HepG2 (cell line): ENCODE results near the gene PTCH1. TPM values are rescaled to one million over a fixed set of nuclear protein-coding genes. Genes with fewer than 3 reads are reported as not detected.

Source experiments
- AGO2 ChIP-seq: fragments of 200-400 bp; formaldehyde crosslinking; optimal IDR thresholded peaks from 2 replicates; pipeline ENCODE3; 2017; ENCODE audit warnings: mild to moderate bottlenecking, low read depth, low read length, moderate library complexity
- ARNT2 ChIP-seq: sonication (generic); formaldehyde crosslinking; IDR thresholded peaks from 2 replicates; pipeline ENCODE4 v1.8.0; 2022; ENCODE audit warnings: mild to moderate bottlenecking, low read depth, missing genetic modification reagents, moderate library complexity
- ATF1 ChIP-seq: IDR thresholded peaks from 2 replicates; pipeline ENCODE4 v1.6.1; 2016; ENCODE audit warnings: mild to moderate bottlenecking, control low read depth
- ATF7 ChIP-seq, 2 experiments: fragments of 450-650 bp in 1 of 2; sonication (generic) in 1 of 2; formaldehyde crosslinking in 1 of 2; IDR thresholded peaks; 2 replicates each; pipeline versions ENCODE4 v1.4.0 to v1.6.1; 2016 to 2020; ENCODE audit warnings: antibody characterized with exemption in 1 of 2, mild to moderate bottlenecking in 1 of 2, missing genetic modification reagents in 1 of 2
- CHCHD3 ChIP-seq: sonication (generic); formaldehyde crosslinking; IDR thresholded peaks from 2 replicates; pipeline ENCODE4 v1.8.0; 2022; ENCODE audit warnings: mild to moderate bottlenecking, missing genetic modification reagents, moderate library complexity
- FOXK1 ChIP-seq: sonication (generic); formaldehyde crosslinking; IDR thresholded peaks from 2 replicates; pipeline ENCODE4 v1.4.0; 2020; ENCODE audit warnings: low read depth, missing genetic modification reagents, borderline replicate concordance
- GATAD2A ChIP-seq: IDR thresholded peaks from 2 replicates; pipeline ENCODE4 v1.6.1; 2016
- HES4 ChIP-seq: sonication (generic); formaldehyde crosslinking; IDR thresholded peaks from 2 replicates; pipeline ENCODE4 v1.9.0; 2021; ENCODE audit warnings: mild to moderate bottlenecking, missing genetic modification reagents, borderline replicate concordance
- IRX3 ChIP-seq: sonication (generic); formaldehyde crosslinking; IDR thresholded peaks from 2 replicates; pipeline ENCODE4 v1.8.1; 2023; ENCODE audit warnings: mild to moderate bottlenecking, low read depth, missing genetic modification reagents, borderline replicate concordance
- ISL2 ChIP-seq: sonication (generic); formaldehyde crosslinking; IDR thresholded peaks from 2 replicates; pipeline ENCODE4 v1.5.0; 2020; ENCODE audit warnings: missing genetic modification reagents
- JUND ChIP-seq: sonication (generic); formaldehyde crosslinking; IDR thresholded peaks from 2 replicates; pipeline ENCODE4 v1.8.0; 2022; ENCODE audit warnings: mild to moderate bottlenecking, missing genetic modification reagents
- KDM3A ChIP-seq: IDR thresholded peaks from 2 replicates; pipeline ENCODE4 v1.6.1; 2018; ENCODE audit warnings: low read depth, missing compliant biosample characterization
- KLF12 ChIP-seq: sonication (generic); formaldehyde crosslinking; IDR thresholded peaks from 2 replicates; pipeline ENCODE4 v1.4.0; 2020; ENCODE audit warnings: missing genetic modification reagents, borderline replicate concordance
- KMT2A ChIP-seq: sonication (generic); formaldehyde crosslinking; IDR thresholded peaks from 2 replicates; pipeline ENCODE4 v1.4.0; 2020; ENCODE audit warnings: missing genetic modification reagents
- MAFG ChIP-seq: sonication (generic); formaldehyde crosslinking; IDR thresholded peaks from 2 replicates; pipeline ENCODE4 v1.5.1; 2020; ENCODE audit warnings: mild to moderate bottlenecking, missing genetic modification reagents
- RCOR2 ChIP-seq: IDR thresholded peaks from 2 replicates; pipeline ENCODE4 v1.6.1; 2016; ENCODE audit warnings: missing biosample characterization, missing genetic modification reagents
- SMC3 ChIP-seq: IDR thresholded peaks from 2 replicates; pipeline ENCODE4 v1.6.1; 2011; ENCODE audit warnings: low read length, improper control_type of control experiment
- SRSF4 ChIP-seq: fragments of 200-400 bp; formaldehyde crosslinking; IDR thresholded peaks from one replicate; pipeline ENCODE4 v1.6.1; 2018; ENCODE audit warnings: mild to moderate bottlenecking, low read depth, low read length, moderate library complexity; ENCODE audit not compliant: poor library complexity, severe bottlenecking
- YY1 ChIP-seq: IDR thresholded peaks from 2 replicates; pipeline ENCODE4 v1.6.1; 2011; ENCODE audit warnings: low read length, low read depth, moderate library complexity, mild to moderate bottlenecking; ENCODE audit not compliant: insufficient read depth, insufficient replicate concordance
- ZBTB38 ChIP-seq: sonication (generic); formaldehyde crosslinking; IDR thresholded peaks from 2 replicates; pipeline ENCODE4 v1.5.1; 2020; ENCODE audit warnings: mild to moderate bottlenecking, missing genetic modification reagents
- ZFP41 ChIP-seq: sonication (generic); formaldehyde crosslinking; IDR thresholded peaks from 2 replicates; pipeline ENCODE4 v1.4.0; 2020; ENCODE audit warnings: mild to moderate bottlenecking, missing genetic modification reagents, borderline replicate concordance
- ZMYM4 ChIP-seq: sonication (generic); formaldehyde crosslinking; IDR thresholded peaks from 2 replicates; pipeline ENCODE4 v1.8.1; 2023; ENCODE audit warnings: mild to moderate bottlenecking, missing genetic modification reagents
- ZNF205 ChIP-seq: IDR thresholded peaks from 2 replicates; pipeline ENCODE4 v1.6.1; 2018; ENCODE audit warnings: missing biosample characterization, missing genetic modification reagents
- ZNF484 ChIP-seq: sonication (generic); formaldehyde crosslinking; IDR thresholded peaks from 2 replicates; pipeline ENCODE4 v1.5.1; 2020; ENCODE audit warnings: mild to moderate bottlenecking, low read depth, missing genetic modification reagents, borderline replicate concordance
- ZNF558 ChIP-seq: sonication (generic); formaldehyde crosslinking; IDR thresholded peaks from 2 replicates; pipeline ENCODE4 v1.9.0; 2022; ENCODE audit warnings: mild to moderate bottlenecking, missing genetic modification reagents, borderline replicate concordance
- ZNF766 ChIP-seq: sonication (generic); formaldehyde crosslinking; IDR thresholded peaks from 2 replicates; pipeline ENCODE4 v1.5.0; 2020; ENCODE audit warnings: missing genetic modification reagents, borderline replicate concordance
- ZNF780A ChIP-seq: sonication (generic); formaldehyde crosslinking; IDR thresholded peaks from 2 replicates; pipeline ENCODE4 v1.8.0; 2022; ENCODE audit warnings: mild to moderate bottlenecking, missing genetic modification reagents, moderate library complexity
- ZNF788 ChIP-seq: sonication (generic); formaldehyde crosslinking; IDR thresholded peaks from 2 replicates; pipeline ENCODE4 v1.5.0; 2020; ENCODE audit warnings: mild to moderate bottlenecking, missing genetic modification reagents, borderline replicate concordance
- polyA plus RNA-seq, 8 experiments: library from polyadenylated mRNA; depleted of rRNA in 3 of 8; stranded (reverse) in 7 of 8; unstranded in 1 of 8; fragments of >200 nt; fragmentation: Illumina TruSeq in 4 of 8; extraction: Trizol in 4 of 8; gene quantifications; 2 replicates each; pipeline versions ENCODE4 v1.2.1 to v1.2.3, GENCODE V29; 2011 to 2016; ENCODE audit warnings: low read depth in 4 of 8, missing spikeins in 1 of 8, mixed read lengths in 1 of 8; ENCODE audit not compliant: insufficient read depth in 1 of 8
- total RNA-seq, 5 experiments: library from RNA; depleted of rRNA; stranded (reverse); fragments of >200 nt; fragmentation: Illumina TruSeq; extraction: Trizol; gene quantifications; 2 replicates each; pipeline ENCODE4 v1.2.3, GENCODE V29; 2016; ENCODE audit warnings: low read depth in 1 of 5
- TF ChIP-seq, protein P1 (sequence below): sonication (generic); formaldehyde crosslinking; IDR thresholded peaks from 2 replicates; pipeline ENCODE4 v1.8.1; 2023; ENCODE audit warnings: mild to moderate bottlenecking, moderate library complexity, missing genetic modification reagents
- TF ChIP-seq, protein P2 (sequence below): IDR thresholded peaks from 2 replicates; pipeline ENCODE4 v1.6.1; 2016

The PTCH1 gene
- total and polyA plus RNA-seq, 2 of the 13 experiments (the other 11 are each of a cell fraction or from before 2014, with no cell fraction given), result 2.8 to 3.9 TPM

DNA sequence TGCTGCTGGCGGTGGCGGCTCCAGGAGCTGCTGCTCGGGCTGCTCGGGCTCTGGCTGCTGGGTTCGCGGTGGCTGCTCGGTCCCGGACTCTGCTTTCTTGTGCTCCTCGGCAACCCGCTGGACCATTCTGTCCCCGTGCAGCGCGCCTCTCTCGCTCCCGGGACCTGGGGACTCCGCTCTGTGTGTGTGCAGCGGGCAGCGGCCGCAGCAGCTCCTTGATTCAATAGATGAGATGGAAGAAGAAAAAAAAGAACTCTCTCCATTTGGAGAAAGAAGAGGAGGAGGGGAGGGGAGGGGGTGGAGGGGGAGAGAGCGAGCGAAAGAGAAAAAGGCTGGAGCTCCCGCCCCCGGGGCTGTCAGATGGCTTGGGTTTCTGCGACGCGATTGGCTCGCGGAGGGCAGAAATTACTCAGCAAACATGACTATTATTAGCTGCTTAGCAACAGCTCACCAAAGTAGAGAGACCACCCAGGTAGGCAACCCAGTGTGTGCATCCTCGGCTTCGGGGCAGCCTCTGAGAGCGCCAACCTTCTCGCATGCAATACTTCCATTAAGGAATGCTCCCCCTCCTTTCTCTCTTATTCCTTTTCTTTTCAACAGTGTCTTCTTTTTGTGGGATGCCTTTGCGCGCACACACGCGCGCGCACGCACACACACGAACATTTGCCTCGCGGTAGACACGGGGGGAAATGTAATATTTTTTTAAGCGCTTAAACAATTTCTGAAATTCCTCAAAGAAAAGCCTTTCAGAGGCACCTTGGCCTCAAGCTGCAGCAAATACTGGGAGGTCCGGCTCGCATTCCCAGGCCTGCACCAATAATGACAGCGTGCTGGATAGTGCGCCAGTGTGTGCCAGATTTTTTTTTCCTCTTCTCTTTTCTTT, 7.6 kb downstream of the PTCH1 start (continued):
- TF ChIP-seq FOXK1 (no peak), CHCHD3 (CRISPR knock-in tag) (no peak), AGO2 (peak; percentile 71), ISL2 (CRISPR knock-in tag) (no peak), SRSF4 (no peak), ATF7 (IDR thresholded peaks at IDR 0.05) (no peak), ATF7 (CRISPR knock-in tag; IDR thresholded peaks at IDR 0.05) (0 out of 2 replicates have a peak, but pooled peaks have one; percentile 25), KDM3A (no peak), ZNF780A (CRISPR knock-in tag) (no peak), JUND (CRISPR knock-in tag) (no peak), ZFP41 (CRISPR knock-in tag) (no peak), RCOR2 (CRISPR knock-in tag) (no peak), ATF1 (CRISPR knock-in tag) (no peak), ZMYM4 (CRISPR knock-in tag) (0 out of 2 replicates have a peak, but pooled peaks have one; percentile 25), MAFG (CRISPR knock-in tag) (no peak), SMC3 (no peak), KLF12 (CRISPR knock-in tag) (no peak), KMT2A (CRISPR knock-in tag) (no peak), GATAD2A (CRISPR knock-in tag) (0 out of 2 replicates have a peak, but pooled peaks have one; percentile 11), ARNT2 (CRISPR knock-in tag) (no peak), IRX3 (CRISPR knock-in tag) (no peak), ZBTB38 (CRISPR knock-in tag) (no peak), HES4 (CRISPR knock-in tag) (no peak), ZNF558 (CRISPR knock-in tag) (0 out of 2 replicates have a peak, but pooled peaks have one; percentile 14), ZNF788 (CRISPR knock-in tag) (no peak), ZNF766 (CRISPR knock-in tag) (no peak), ZNF205 (0 out of 2 replicates have a peak, but pooled peaks have one; percentile 28), YY1 (no peak), ZNF484 (CRISPR knock-in tag) (no peak)
- TF ChIP-seq, protein P1, sequence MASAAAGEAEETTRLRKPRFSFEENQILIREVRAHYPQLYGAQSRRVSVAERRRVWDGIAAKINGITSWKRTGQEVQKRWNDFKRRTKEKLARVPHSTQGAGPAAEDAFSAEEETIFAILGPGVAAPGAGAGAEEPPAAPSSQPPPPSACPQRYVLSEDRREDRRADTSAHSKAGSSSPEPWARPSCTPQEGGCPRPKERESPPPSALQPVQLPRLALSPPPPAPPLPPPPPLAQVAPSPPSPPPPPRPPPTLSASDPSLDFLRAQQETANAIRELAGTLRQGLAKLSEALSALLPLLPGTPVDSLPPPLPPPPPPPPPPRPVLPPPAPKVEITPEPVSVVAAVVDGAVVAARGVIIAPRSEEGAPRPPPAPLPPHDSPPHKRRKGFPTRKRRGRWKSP (CRISPR knock-in tag), result peak; percentile 28; the same call in 1 of the 2 replicates
- TF ChIP-seq, protein P2, sequence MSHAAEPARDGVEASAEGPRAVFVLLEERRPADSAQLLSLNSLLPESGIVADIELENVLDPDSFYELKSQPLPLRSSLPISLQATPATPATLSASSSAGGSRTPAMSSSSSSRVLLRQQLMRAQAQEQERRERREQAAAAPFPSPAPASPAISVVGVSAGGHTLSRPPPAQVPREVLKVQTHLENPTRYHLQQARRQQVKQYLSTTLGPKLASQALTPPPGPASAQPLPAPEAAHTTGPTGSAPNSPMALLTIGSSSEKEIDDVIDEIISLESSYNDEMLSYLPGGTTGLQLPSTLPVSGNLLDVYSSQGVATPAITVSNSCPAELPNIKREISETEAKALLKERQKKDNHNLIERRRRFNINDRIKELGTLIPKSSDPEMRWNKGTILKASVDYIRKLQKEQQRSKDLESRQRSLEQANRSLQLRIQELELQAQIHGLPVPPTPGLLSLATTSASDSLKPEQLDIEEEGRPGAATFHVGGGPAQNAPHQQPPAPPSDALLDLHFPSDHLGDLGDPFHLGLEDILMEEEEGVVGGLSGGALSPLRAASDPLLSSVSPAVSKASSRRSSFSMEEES, result no peak
